Liver (tissue), 9 donors: Measurements from ENCODE around the gene LCTL. TPM values are rescaled to one million over a fixed set of nuclear protein-coding genes. Genes with fewer than 3 reads are reported as not detected.
A peak's percentile ranks its signal among the peaks of the same experiment; 100 is the strongest.
"Not testable (repeated sequence)": the region's sequence is repeated elsewhere in the genome, so short reads cannot be mapped to it uniquely, and the experiment has no call there.

Source experiments
- DNase-seq: peaks from one replicate; pipeline ENCODE4 v3.0.0-alpha.2; 2017; ENCODE audit warnings: low spot score
- H3K27ac ChIP-seq, 2 donors: one replicate each; pipeline ENCODE4 v1.7.0; 2013; ENCODE audit warnings: inconsistent platforms in 2 of 2, low read length in 2 of 2, control low read depth in 1 of 2, low read depth in 1 of 2, mild to moderate bottlenecking in 1 of 2
- H3K27me3 ChIP-seq, 4 donors: one replicate each; pipeline versions ENCODE4 v1.6.1 to v1.7.0; 2013; ENCODE audit warnings: low read length in 3 of 4, inconsistent platforms in 1 of 4, mild to moderate bottlenecking in 1 of 4, moderate library complexity in 1 of 4; ENCODE audit not compliant: control insufficient read depth in 4 of 4, insufficient read depth in 4 of 4
- H3K36me3 ChIP-seq, 4 donors: one replicate each; pipeline versions ENCODE4 v1.6.1 to v1.7.0; 2013; ENCODE audit warnings: low read length in 3 of 4, mild to moderate bottlenecking in 3 of 4, low read depth in 1 of 4, moderate library complexity in 1 of 4; ENCODE audit not compliant: control insufficient read depth in 4 of 4, insufficient read depth in 3 of 4
- H3K4me1 ChIP-seq, 4 donors: one replicate each; pipeline versions ENCODE4 v1.6.1 to v1.7.0; 2013; ENCODE audit warnings: low read length in 3 of 4, mild to moderate bottlenecking in 3 of 4, moderate library complexity in 1 of 4; ENCODE audit not compliant: control insufficient read depth in 4 of 4, insufficient read depth in 4 of 4
- H3K4me3 ChIP-seq, 3 donors: one replicate each; pipeline versions ENCODE4 v1.6.1 to v1.7.0; 2013; ENCODE audit warnings: low read length in 3 of 3, control low read depth in 1 of 3, low read depth in 1 of 3, mild to moderate bottlenecking in 1 of 3
- H3K9ac ChIP-seq, 2 donors: one replicate each; pipeline ENCODE4 v1.7.0; 2013; ENCODE audit warnings: low read length in 2 of 2, mild to moderate bottlenecking in 2 of 2, moderate library complexity in 2 of 2, control low read depth in 1 of 2, low read depth in 1 of 2
- H3K9me3 ChIP-seq, 4 donors: one replicate each; pipeline versions ENCODE4 v1.6.1 to v1.7.0; 2013; ENCODE audit warnings: low read length in 3 of 4; ENCODE audit not compliant: control insufficient read depth in 4 of 4
- ATF3 ChIP-seq: IDR thresholded peaks from 2 replicates; pipeline ENCODE4 v1.6.1; 2016; ENCODE audit warnings: antibody characterized with exemption
- CTCF ChIP-seq: fragments of 150-350 bp; IDR thresholded peaks from 2 replicates; pipeline ENCODE4 v1.5.1; 2017; ENCODE audit warnings: improper control_type of control experiment, low read depth, low read length; ENCODE audit not compliant: missing input control
- EGR1 ChIP-seq, 2 donors: IDR thresholded peaks; 2 replicates each; pipeline ENCODE4 v1.6.1; 2016 to 2018; ENCODE audit warnings: antibody characterized with exemption in 2 of 2, low read depth in 2 of 2
- FOXA1 ChIP-seq: IDR thresholded peaks from 2 replicates; pipeline ENCODE4 v1.6.1; 2016; ENCODE audit warnings: antibody characterized with exemption
- HNF4A ChIP-seq, 2 donors: conservative IDR thresholded peaks; 2 replicates each; pipeline ENCODE4 v1.6.1; 2016; ENCODE audit warnings: antibody characterized with exemption in 2 of 2, mild to moderate bottlenecking in 2 of 2
- HNF4G ChIP-seq: IDR thresholded peaks from 2 replicates; pipeline ENCODE4 v1.6.1; 2016; ENCODE audit warnings: antibody characterized with exemption
- JUND ChIP-seq, 2 donors: IDR thresholded peaks; 2 replicates each; pipeline ENCODE4 v1.6.1; 2016; ENCODE audit warnings: antibody characterized with exemption in 2 of 2
- MAX ChIP-seq: IDR thresholded peaks from 2 replicates; pipeline ENCODE4 v1.6.1; 2016; ENCODE audit warnings: antibody characterized with exemption
- RAD21 ChIP-seq, 2 donors: IDR thresholded peaks; 2 replicates each; pipeline ENCODE4 v1.6.1; 2016; ENCODE audit warnings: antibody characterized with exemption in 2 of 2, mild to moderate bottlenecking in 2 of 2
- REST ChIP-seq: IDR thresholded peaks from 2 replicates; pipeline ENCODE4 v1.6.1; 2016; ENCODE audit warnings: antibody characterized with exemption, mild to moderate bottlenecking
- RXRA ChIP-seq, 2 donors: IDR thresholded peaks; 2 replicates each; pipeline ENCODE4 v1.6.1; 2017 to 2018; ENCODE audit warnings: antibody characterized with exemption in 2 of 2, mild to moderate bottlenecking in 1 of 2
- SP1 ChIP-seq: IDR thresholded peaks from 2 replicates; pipeline ENCODE4 v1.6.1; 2018; ENCODE audit warnings: antibody characterized with exemption, mild to moderate bottlenecking
- TAF1 ChIP-seq: conservative IDR thresholded peaks from 2 replicates; pipeline ENCODE4 v1.6.1; 2016; ENCODE audit warnings: antibody characterized with exemption, mild to moderate bottlenecking
- ZBTB33 ChIP-seq: IDR thresholded peaks from 2 replicates; pipeline ENCODE4 v1.6.1; 2016; ENCODE audit warnings: antibody characterized with exemption
- WGBS: extraction: QIAGEN DNeasy Blood & Tissue Kit; methylation state at CpG from one replicate; pipeline ENCODE4 v1.1.7; 2013; 5-methylcytosine and 5-hydroxymethylcytosine counted together
- polyA plus RNA-seq, 2 donors: library from polyadenylated mRNA; stranded (reverse) in 1 of 2; unstranded in 1 of 2; fragments of 200-250 nt in 1 of 2; fragments of >200 nt in 1 of 2; fragmentation: Nextera tagmentation in 1 of 2; extraction: Ambion mirVana in 1 of 2; gene quantifications; one replicate each; pipeline versions ENCODE4 v1.2.1 to v1.2.3, GENCODE V29; 2013 to 2015
- total RNA-seq, 2 donors: library from RNA; depleted of rRNA; stranded (reverse); fragments of >200 nt; gene quantifications; one replicate each; pipeline ENCODE4 v1.2.3, GENCODE V29; 2014
- donor health status: healthy.
- donor health status: healthy.
- donor health status: healthy.
- donor health status: healthy.
- donor health status: healthy.

LCTL gene
- total and polyA plus RNA-seq, 4 donors = 0.13 TPM; not detected in 3

GRCh38 chr15:66503041-66503648, 62.7 kb downstream of the LCTL start:
- peak; percentile 34 for TF ChIP-seq TAF1
- TF ChIP-seq HNF4A (conservative IDR thresholded peaks at IDR 0.05) = peak; percentile 31 to 36
- TF ChIP-seq RXRA (IDR thresholded peaks at IDR 0.05) = peak; percentile 17 to 20
- peak overlapping the region in 1 of 2 donors; percentile 97 for H3K9ac ChIP-seq
- 42% methylated on average over 13 of the region's 13 CpGs for WGBS
- peak overlapping the region; percentile 83 to 100 (median 94) for H3K4me3 ChIP-seq
- not testable (repeated sequence) for H3K9me3 ChIP-seq, DNase-seq, H3K27me3 ChIP-seq
- H3K36me3 ChIP-seq = peaks cover 9 to 48% (median 46%) of the 10 kb centered on the region in 4 donors
- peaks cover 0 to 36% (median 30%) of the 10 kb centered on the region in 4 donors for H3K4me1 ChIP-seq
- H3K27ac ChIP-seq = peak overlapping the region in 1 of 2 donors; percentile 87

DNA sequence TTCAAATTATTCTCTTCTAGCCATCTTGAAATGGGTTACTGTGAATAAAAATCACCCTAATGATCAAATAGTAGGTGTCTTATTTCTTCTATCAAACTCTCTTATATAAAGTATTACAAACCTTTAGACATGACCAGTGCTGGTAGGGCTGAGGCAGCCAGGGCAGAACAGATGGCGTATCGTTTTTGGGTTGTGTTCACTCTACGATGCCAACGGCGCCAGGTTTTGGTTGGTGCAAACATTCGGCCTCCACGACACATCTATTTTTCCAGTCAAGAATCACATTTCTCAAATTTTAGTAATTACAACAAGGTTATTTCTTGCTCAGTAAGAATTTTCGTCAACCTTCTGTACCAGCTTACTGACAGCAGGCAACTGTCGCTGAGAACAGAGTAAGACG, 63.3 kb downstream of the LCTL start:
- no peak overlapping the region for H3K27ac ChIP-seq
- TF ChIP-seq ZBTB33 (no peak), FOXA1 (no peak), REST (no peak), ATF3 (no peak), RAD21 (IDR thresholded peaks at IDR 0.05) (no peak), TAF1 (no peak), SP1 (no peak), JUND (IDR thresholded peaks at IDR 0.05) (no peak), RXRA (IDR thresholded peaks at IDR 0.05) (no peak), HNF4A (conservative IDR thresholded peaks at IDR 0.05) (no peak), CTCF (no peak), MAX (no peak), HNF4G (no peak), EGR1 (IDR thresholded peaks at IDR 0.05; ENCODE audit: low read depth in 2 of 2) (no peak)
- no peaks in the 10 kb centered on the region for H3K27me3 ChIP-seq
- H3K36me3 ChIP-seq = peaks cover 9 to 49% (median 46%) of the 10 kb centered on the region in 4 donors
- no peak overlapping the region for H3K9ac ChIP-seq
- WGBS = 86% methylated on average over 10 of the region's 10 CpGs
- DNase-seq = no peak
- no peak overlapping the region for H3K4me3 ChIP-seq
- peaks cover 0 to 38% (median 32%) of the 10 kb centered on the region in 4 donors for H3K4me1 ChIP-seq
- H3K9me3 ChIP-seq = no peaks in the 10 kb centered on the region

DNA sequence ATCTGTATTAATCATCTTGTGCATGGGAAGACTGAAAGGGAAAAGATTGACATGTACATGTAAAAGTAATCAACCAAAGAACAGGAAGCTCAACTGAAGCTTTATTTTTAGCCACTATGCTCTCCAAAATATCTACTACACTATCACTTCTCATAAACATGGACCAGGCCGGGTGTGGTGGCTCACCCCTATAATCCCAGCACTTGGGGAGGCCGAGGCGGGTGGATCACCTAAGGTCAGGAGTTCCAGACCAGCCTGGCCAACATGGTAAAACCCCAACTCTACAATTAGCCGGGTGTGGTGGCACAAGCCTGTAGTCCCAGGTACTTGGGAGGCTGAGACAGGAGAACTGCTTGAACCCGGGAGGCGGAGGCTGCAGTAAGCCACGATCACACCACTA, 65.5 kb downstream of the LCTL start:
- not testable (repeated sequence) for H3K27ac ChIP-seq, H3K9me3 ChIP-seq, H3K9ac ChIP-seq, H3K27me3 ChIP-seq, DNase-seq, H3K4me3 ChIP-seq
- peaks cover 9 to 51% (median 47%) of the 10 kb centered on the region in 4 donors for H3K36me3 ChIP-seq
- WGBS = 89% methylated on average over 7 of the region's 7 CpGs
- peaks cover 3 to 47% (median 42%) of the 10 kb centered on the region in 4 donors for H3K4me1 ChIP-seq
